Glutamatergic neuron (in vitro differentiated cells): ENCODE results near the gene JMJD1C. TPM values are rescaled to one million over a fixed set of nuclear protein-coding genes. Genes with fewer than 3 reads are reported as not detected.

ENCODE experiments used
- DNase-seq: peaks from one replicate; pipeline ENCODE4 v3.0.0; 2022
- H3K27ac Mint-ChIP-seq: one replicate; pipeline ENCODE4 v1.8.0; 2020; ENCODE audit warnings: mild to moderate bottlenecking, mixed read lengths, inconsistent platforms; ENCODE audit not compliant: unreplicated experiment
- H3K27me3 Mint-ChIP-seq: one replicate; pipeline ENCODE4 v1.8.0; 2020; ENCODE audit warnings: mild to moderate bottlenecking, moderate library complexity, mixed read lengths, inconsistent platforms; ENCODE audit not compliant: unreplicated experiment
- H3K36me3 Mint-ChIP-seq: one replicate; pipeline ENCODE4 v1.8.0; 2020; ENCODE audit warnings: mild to moderate bottlenecking, mixed read lengths, inconsistent platforms; ENCODE audit not compliant: unreplicated experiment
- H3K4me1 Mint-ChIP-seq: one replicate; pipeline ENCODE4 v1.8.0; 2020; ENCODE audit warnings: mild to moderate bottlenecking, low read depth, mixed read lengths, inconsistent platforms; ENCODE audit not compliant: unreplicated experiment
- H3K4me3 Mint-ChIP-seq: one replicate; pipeline ENCODE4 v1.8.0; 2020; ENCODE audit warnings: mild to moderate bottlenecking, mixed read lengths, inconsistent platforms; ENCODE audit not compliant: unreplicated experiment
- H3K9me3 Mint-ChIP-seq: one replicate; pipeline ENCODE4 v1.8.0; 2020; ENCODE audit warnings: mild to moderate bottlenecking, moderate library complexity, mixed read lengths, inconsistent platforms; ENCODE audit not compliant: unreplicated experiment
- total RNA-seq: library from RNA; stranded (reverse); fragmentation: NEBNext Ultra II Directional; extraction: Animal tissue kit (Norgen Biotek cat#: 25700); gene quantifications from one replicate; pipeline ENCODE4 v1.2.1, GENCODE V29; 2021; ENCODE audit not compliant: unreplicated experiment
- TF ChIP-seq, protein P1 (sequence below): fragments of 200-600 bp; sonication (generic); IDR thresholded peaks from one replicate; pipeline ENCODE4 v1.5.0; 2021; ENCODE audit not compliant: partially characterized antibody, unreplicated experiment

Gene JMJD1C
- total RNA-seq, 1 donor from 2014 or later, result 110 TPM

GRCh38 chr10:63273577-63273976 lies 192.2 kb downstream of the JMJD1C start:
- Mint-ChIP-seq H3K9me3 (peaks cover 6% of the 10 kb centered on the region), H3K4me1 (peaks cover 7% of the 10 kb centered on the region), H3K27ac (no peak overlapping the region), H3K4me3 (no peak overlapping the region), H3K36me3 (no peaks in the 10 kb centered on the region), H3K27me3 (peaks cover 1% of the 10 kb centered on the region)
- TF ChIP-seq, protein P1, sequence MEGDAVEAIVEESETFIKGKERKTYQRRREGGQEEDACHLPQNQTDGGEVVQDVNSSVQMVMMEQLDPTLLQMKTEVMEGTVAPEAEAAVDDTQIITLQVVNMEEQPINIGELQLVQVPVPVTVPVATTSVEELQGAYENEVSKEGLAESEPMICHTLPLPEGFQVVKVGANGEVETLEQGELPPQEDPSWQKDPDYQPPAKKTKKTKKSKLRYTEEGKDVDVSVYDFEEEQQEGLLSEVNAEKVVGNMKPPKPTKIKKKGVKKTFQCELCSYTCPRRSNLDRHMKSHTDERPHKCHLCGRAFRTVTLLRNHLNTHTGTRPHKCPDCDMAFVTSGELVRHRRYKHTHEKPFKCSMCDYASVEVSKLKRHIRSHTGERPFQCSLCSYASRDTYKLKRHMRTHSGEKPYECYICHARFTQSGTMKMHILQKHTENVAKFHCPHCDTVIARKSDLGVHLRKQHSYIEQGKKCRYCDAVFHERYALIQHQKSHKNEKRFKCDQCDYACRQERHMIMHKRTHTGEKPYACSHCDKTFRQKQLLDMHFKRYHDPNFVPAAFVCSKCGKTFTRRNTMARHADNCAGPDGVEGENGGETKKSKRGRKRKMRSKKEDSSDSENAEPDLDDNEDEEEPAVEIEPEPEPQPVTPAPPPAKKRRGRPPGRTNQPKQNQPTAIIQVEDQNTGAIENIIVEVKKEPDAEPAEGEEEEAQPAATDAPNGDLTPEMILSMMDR, result no peak
- DNase-seq, result no peak

DNA sequence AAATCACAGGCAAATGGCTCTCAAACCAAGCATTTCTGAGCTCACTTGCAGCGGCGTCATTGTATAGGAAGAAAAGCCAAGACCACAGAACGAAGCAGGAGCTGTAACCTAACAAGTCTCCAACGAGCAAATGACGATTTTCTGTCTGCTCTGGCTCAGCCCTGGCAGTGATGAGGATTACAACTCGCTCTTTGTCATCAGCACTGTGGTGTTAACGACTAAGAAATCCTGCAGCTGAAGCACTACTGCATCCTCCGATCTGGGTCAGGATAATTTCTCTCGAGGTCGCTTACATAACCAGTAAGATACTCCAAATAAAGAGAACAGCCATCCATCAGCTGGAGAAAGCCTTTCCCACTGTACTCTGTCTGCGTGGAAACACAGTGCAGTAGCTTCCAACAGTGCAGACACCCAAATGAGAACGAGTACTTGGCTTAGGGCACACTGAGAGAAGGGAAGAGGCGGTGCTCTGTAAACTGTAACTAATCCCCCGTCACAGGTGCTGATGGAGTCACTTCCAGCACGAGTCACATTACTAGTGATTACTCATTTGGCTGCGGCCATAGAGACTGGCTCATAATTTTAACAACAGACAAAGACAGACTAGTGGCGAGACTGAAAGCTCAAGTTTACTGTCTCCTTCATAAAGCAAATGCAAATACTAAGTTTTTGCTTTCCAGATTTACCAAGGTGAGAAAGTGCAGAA lies 196.8 kb downstream of the JMJD1C start:
- Mint-ChIP-seq H3K9me3 (peaks cover 7% of the 10 kb centered on the region), H3K27me3 (peaks cover 1% of the 10 kb centered on the region), H3K36me3 (no peaks in the 10 kb centered on the region), H3K4me1 (peaks cover 7% of the 10 kb centered on the region), H3K27ac (peak overlapping the region; percentile 99), H3K4me3 (peak overlapping the region; percentile 98)
- peak; percentile 44 for DNase-seq
- TF ChIP-seq, protein P1, result no peak

- H3K36me3 Mint-ChIP-seq, result no peaks in the 10 kb centered on the region
Measured at GRCh38 chr10:63268149-63268797, 197.5 kb downstream of the JMJD1C start.

DNA sequence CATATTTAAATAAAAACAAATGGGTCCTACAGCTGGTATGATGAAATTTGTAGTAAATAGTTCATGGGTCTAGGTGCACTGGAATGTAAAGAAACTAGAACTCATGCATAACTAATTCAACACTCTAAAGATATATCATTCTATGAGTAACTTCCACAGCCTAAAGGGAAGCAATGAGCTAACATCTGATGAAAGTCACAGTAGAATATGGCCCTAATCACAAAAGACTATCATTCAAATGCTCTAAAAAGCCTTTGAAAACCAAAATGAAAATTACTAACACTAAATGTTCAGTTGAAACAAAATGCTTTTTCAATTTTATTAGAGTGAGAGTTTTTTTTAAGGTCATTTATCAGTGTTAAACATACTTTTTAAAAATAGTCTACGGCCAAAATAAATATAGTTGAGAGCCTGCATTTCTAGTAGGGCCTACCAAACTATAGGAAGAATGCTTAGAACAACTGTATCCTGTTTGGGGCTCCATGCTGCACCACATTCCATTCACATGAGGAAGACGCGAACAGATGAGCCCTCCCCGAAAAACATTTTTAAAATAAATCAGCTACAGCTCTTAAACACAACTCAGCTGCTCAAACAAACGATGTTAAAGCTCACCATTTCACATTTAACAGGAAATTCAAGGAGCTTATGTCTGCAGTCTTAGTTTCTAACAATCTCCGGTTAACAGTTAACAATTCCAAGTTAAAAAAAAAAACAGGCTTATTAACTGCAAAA lies 198.2 kb downstream of the JMJD1C start:
- DNase-seq, result no peak
- Mint-ChIP-seq H3K9me3 (peaks cover 7% of the 10 kb centered on the region), H3K36me3 (no peaks in the 10 kb centered on the region), H3K27ac (peak overlapping the region; percentile 99), H3K27me3 (peaks cover 1% of the 10 kb centered on the region), H3K4me1 (peaks cover 10% of the 10 kb centered on the region), H3K4me3 (peak overlapping the region; percentile 98)
- TF ChIP-seq, protein P1, result no peak

More at GRCh38 chr10:63268149-63268797, 197.5 kb downstream of the JMJD1C start:
- no peak for DNase-seq
- Mint-ChIP-seq H3K9me3 (peaks cover 7% of the 10 kb centered on the region), H3K4me1 (peaks cover 5% of the 10 kb centered on the region), H3K27ac (peak overlapping the region; percentile 99), H3K27me3 (peaks cover 1% of the 10 kb centered on the region), H3K4me3 (peak overlapping the region; percentile 98)
- TF ChIP-seq, protein P1, result no peak
